A204.1 (cell line): ENCODE measurements around the gene LEKR1.
"Not testable (repeated sequence)": the region's sequence is repeated elsewhere in the genome, so short reads cannot be mapped to it uniquely, and the experiment has no call there.

Experiments
- FAIRE-seq: peaks from 2 replicates; lab custom pipeline; 2012; peaks lifted over from hg19 to GRCh38; lab: Jason Lieb, UNC

The LEKR1 gene

DNA sequence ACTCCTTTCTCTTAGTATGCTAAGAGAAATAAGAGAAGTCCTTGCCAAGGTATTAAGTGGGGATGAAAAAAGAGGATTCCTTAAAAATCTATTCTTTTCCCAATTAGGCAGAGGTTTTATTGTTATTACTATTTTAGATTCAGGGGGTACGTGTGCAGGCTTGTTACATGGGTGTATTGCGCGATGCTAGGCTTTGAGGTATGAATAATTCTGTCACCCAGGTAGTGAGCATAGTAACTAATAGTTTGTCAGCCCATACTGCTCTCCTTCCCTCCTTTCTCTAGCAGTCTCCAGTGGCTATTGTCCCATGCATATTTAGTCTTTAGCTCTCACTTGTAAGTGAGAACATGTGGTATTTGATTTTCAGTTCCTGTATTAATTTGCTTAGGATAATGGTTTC is 83.9 kb downstream of the LEKR1 start:
- FAIRE-seq: no peak

DNA sequence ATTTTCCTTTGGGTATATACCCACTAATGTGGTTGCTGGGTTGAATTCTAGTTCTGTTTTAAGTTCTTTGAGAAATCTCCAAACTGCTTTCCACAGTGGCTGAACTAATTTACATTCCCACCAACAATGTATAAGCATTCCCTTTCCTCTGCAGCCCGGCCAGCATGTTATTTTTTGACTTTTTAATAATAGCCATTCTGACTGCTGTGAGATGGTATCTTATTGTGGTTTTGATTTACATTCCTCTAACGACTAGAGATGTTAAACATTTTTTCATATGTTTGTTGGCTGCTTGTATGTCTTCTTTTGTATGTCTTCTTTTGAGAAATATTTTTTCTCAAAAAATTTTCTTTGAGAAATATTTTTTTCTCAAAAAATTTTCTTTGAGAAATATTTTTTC is 84.7 kb downstream of the LEKR1 start:
- FAIRE-seq: peak; percentile 74

DNA sequence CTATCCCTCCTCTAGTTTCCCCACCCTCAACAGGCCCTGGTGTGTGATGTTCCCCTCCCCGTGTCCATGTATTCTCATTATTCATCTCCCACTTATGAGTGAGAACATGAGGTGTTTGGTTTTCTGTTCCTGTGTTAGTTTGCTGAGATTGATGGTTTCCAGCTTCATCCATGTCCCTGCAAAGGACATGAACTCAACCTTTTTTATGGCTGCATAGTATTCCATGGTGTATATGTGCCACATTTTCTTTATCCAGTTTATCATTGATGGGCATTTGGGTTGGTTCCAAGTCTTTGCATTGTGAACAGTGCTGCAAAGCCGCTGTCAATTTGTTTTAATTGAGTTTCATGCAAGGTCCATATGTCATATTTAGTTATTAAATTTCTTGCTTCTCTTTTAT is 88.1 kb downstream of the LEKR1 start:
- FAIRE-seq: not testable (repeated sequence)

DNA sequence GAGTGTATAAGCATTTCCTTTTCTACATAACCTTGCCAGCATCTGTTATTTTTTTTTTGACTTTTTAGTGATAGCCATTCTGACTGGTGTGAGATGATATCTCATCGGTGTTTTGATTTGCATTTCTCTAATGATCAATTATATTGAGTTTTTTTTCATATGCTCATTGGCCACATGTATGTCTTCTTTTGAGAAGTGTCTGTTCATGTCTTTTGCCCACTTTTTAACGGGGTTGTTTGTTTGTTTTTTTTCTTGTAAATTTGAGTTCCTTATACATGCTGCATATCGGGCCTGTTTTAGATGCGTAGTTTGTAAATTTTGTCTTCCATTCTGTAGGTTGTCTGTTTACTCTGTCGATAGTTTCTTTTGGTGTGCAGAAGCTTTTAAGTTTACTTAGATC is 89.2 kb downstream of the LEKR1 start:
- FAIRE-seq: no peak

DNA sequence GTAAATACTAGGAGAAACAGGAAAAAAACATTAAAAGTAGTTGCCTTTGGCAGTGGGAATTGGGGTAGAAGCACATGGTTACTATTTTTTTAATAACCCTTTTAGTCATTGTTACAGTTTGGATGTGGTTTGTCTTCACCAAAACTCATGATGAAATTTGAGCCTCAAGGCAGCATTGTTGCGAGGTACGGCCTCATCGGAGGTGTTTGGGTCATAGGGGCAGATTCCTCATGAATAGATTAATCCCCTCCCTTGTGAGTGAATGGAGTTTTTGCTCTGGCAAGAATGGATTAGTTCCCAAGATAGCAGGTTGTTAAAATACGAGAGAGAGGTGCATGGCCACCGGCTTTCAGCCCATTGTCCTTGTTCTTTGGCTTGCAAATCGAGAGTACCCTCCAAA is 92.6 kb downstream of the LEKR1 start:
- no peak for FAIRE-seq

DNA sequence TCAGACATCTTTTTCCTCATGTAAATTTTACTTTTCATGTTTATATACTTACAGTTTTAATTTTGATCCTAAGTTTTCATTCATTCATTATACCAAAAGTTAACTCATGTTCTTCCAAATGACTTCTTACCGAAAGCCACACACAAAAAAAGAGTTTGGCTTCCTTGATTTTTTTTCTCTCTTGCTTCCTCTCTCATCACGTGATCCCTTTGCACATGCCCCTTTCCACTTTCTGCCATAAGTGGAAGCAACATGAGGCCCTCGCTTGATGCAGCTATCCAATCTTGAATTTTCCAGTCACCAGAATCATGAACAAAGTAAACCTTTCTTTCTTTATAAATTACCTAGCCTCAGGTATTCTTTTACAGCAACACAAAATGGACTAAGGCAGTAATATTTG is 93.7 kb downstream of the LEKR1 start:
- no peak for FAIRE-seq

DNA sequence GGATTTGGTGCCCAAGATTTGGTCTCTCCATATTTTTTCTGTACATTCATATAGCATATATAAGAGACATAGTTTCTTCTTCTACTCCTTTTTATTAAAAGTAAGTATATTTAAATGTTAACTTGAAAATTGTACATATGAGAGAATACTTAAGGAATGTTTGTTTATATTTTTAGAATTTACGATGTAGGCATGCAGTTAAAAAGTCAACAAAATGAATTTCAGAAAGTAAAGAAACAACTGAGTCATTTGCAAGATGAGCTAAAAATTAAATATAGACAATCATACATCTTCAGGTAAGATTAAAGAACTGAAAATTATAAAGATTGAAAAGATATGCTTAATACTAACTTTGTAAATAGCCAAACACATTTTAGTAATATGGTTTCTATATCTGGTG is 94.2 kb downstream of the LEKR1 start:
- FAIRE-seq: peak; percentile 6

DNA sequence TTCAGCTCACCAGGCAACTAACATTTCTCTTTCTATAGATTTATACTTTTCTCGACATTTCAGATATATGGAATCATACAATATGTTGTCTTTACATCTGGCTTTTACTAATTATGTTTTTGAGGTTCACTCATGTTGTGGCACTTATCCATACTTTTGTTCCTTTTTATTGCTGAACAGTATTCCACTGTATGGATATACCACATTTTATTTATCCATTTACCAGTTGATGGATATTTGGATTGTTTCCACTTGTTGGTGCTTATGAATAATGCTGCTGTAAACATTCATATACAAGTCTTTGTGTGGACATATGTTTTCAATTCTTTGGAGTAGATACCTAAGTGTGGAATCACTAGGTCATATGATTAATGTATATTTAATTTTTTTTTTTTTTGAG is 97.2 kb downstream of the LEKR1 start:
- no peak for FAIRE-seq

DNA sequence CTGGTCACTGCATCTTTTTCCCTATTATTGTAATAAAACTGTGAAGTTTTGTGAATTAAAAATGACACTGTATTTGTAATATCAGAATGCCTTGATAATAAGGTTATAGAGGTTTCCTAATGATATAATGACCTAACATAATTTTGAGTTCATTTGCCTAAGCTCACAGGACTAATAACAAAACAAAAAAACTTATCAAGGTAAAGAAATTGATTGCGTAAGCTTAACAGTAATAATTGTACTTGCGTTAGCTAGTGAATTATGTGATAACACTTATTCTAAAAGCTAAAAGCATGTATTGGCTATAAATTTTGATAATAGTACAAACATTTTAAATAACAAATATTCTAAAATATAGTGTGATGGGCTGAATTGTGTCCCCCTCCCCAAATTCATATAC is 112.6 kb downstream of the LEKR1 start:
- no peak for FAIRE-seq

DNA sequence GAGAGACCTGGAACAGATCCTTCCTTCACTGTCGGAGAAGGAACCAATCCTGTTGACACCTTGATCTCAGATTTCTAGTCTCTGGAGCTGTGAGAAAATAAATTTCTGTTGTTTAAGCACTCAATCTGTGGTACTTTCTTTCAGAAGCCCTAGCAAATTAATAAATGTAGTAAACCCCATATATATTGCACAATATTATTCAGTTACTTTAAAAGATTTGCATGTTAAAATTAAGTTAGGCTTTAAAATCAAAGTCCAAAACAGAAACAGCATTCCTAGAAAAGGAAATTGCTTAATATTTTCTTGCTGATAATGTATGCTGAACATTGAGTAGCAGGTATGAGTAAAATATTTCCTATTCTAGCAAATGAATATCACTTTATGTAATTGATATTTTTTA is 113.2 kb downstream of the LEKR1 start:
- no peak for FAIRE-seq

DNA sequence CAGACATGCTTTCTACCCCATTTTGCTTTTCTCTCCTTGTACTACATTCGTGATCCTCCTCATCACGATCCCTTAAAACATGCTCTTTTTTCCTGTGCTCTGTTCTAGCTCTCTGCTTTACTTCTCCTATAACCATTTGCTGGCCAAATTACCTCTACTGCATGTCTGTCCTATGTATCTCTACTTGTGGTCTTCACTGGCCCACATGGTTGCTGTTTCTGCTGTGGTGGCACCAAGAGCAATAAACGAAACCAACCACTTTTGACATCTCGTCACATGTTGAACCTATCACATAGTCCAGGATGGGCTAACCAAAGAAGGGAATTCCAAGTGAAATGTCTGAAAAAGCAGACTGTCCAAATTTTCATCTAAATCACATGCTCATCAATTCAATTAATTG is 115.2 kb downstream of the LEKR1 start:
- no peak for FAIRE-seq

DNA sequence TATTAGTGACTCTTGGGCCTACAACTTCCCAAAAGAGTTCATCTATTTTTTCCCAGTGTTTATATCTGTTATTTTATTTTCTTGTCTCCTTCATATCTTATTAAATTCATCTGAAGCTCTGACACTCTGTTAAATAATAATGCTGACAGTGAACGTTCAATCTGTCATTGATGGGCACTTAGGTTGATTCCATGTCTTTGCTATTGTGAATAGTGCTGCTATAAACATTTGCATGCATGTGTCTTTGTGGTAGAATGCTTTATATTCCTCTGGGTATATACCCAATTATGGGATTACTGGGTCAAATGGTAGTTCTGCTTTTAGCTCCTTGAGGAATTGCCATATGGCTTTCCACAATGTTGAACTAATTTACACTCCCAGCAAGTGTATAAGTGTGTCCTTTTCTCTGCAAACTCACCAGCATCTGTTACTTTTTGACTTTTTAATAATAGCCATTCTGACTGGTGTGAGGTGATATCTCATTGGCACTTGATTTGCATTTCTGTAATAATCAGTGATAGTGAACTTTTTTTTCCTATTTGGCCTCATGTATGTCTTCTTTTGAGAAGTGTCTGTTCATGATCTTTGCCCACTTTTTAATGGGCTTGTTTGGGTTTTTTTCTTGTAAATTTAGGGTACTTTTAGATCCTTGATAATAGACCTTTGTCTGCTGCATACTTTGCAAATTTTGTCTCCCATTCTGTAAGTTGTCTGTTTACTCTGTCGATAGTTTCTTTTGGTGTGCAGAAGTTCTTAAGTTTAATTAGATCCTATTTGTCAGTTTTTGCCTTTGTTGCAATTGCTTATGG is 122.5 kb downstream of the LEKR1 start:
- no peak for FAIRE-seq

DNA sequence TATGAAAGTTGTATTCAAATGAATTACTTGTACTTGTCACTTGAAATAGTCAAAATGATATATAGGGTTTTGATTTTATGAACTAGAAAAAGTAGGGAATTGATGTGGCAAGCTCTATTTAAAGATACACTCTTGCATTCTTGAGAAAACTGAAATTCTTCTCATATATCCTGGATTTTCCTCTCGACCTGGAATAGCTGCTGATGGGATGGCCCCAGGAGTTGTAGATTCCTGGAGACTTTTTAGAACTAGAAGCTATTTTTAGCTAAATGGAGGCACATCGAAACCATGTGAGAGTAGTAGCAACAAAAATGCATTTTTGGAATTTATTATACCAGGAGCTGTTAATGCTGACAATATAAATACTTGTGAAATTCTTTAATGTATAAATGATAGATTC is 125.9 kb downstream of the LEKR1 start:
- no peak for FAIRE-seq

DNA sequence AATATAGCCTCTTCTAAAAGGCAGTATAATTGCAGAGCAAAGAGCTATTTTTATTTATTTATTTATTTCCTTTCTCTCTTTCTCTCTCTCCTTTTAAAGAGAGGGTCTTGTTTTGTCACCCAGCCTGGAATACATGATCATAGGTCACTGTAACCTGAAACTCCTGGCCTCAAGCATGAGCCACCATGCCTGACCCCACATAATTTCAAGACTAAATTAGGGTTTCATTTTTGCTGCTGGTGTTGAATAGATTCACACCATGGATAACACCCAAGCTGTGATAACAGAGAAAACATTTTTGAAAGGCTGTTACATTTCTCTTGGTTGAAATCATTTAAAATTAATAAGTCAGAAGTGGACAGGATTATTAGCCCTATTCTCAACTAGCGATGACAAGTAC is 131.6 kb downstream of the LEKR1 start:
- no peak for FAIRE-seq

DNA sequence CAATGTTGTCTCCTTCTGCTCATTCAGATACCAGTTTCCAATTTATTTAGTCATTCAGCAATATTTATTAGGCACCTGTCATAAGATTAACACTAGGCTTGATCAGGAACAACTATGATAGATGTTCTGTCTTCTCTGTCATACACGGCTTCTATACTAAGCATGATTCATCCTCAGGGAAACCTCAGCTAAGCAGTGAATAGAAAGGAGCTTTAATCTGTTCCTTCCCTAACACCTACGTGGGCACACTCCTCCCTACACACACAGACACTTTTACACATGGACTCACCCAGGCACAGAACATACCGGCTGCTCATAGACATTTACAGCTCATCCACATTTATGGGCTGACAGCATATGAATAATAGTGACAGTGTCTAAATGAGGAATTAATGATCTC is 136.9 kb downstream of the LEKR1 start:
- no peak for FAIRE-seq

DNA sequence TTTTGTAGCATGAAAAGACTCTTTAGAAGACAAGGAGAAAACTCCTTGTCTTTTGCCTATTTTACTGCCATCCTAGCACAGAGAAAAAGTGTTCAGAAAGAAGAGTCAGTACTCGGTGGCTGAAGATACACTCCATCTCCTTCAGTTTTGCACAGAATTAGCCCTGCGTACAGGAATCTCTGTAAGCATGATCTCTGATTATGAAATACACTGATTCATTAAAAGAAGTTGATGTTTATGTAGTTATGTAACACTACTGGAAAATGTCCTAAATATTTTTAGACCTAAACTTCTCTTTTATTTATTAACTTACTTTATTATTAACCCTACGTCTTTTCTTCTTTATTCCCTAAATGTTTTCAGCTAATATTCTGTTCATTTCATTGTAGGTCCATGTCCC is 138.4 kb downstream of the LEKR1 start:
- no peak for FAIRE-seq

DNA sequence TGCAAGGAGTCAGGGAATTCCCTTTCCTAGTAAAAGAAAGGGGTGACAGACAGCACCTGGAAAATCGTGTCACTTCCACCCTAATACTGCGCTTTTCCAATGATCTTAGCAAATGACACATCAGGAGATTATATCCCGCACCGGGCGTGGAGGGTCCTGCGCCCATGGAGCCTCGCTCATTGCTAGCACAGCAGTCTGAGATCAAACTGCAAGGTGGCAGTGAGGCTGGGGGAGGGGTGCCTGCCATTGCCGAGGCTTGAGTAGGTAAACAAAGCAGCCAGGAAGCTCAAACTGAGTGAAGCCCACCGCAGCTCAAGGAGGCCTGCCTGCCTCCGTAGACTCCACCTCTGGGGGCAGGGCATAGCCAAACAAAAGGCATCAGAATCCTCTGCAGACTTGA is 140.2 kb downstream of the LEKR1 start:
- not testable (repeated sequence) for FAIRE-seq

DNA sequence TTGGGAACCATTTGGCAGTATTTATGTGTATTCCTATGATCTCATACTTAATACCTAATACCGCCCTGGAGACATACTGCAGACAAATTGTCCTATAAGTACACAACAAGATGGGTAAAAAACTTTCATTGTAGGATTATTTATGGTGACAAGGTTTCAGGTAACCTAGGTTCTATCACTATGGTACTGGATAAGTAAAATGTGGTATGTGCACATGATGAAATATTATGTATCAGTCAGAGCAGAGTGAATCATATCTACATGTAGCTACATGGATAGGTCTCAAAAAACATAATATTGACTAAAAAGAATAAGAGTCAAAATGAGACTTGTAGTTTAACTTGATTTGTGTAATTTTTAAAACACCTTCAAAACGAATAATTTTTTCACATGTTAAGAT is 147.8 kb downstream of the LEKR1 start:
- FAIRE-seq: no peak

DNA sequence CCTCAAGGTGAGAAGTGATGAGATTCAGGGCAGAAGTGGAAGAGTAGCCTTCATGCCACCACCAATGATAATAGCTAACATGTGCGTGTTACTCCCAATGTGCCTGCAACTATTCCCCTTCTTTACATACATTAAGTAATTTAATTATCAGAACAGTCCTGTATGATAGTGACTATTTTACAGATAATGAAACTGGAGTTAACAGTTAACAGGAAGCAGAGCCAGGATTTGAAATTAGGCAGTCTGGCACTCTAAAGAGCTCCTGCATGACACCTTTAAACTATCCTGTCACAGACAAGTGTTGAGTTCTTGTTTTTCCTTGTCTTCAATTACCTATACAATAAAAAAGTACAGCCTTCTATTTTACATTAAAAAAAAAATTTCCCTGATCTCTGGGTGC is 148.8 kb downstream of the LEKR1 start:
- FAIRE-seq: no peak

DNA sequence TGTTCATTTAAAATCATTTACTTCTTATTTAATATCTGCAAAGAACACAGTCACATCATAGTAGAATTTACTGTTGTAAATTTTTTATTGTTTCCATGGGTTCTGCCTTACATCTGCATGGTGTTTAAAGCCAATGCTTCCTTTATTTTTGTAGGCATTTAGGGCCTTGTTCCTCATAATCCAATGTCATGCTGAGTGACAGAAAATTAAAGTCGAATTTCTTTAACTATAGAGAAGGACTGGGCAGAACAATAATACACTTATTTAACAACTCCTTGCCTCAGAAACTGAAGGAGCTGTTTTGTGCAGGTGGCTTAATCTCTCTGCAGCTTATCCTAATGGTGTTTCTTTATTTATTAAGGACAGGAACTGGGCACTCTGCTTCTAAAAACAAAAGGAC is 149.6 kb downstream of the LEKR1 start:
- FAIRE-seq: no peak

DNA sequence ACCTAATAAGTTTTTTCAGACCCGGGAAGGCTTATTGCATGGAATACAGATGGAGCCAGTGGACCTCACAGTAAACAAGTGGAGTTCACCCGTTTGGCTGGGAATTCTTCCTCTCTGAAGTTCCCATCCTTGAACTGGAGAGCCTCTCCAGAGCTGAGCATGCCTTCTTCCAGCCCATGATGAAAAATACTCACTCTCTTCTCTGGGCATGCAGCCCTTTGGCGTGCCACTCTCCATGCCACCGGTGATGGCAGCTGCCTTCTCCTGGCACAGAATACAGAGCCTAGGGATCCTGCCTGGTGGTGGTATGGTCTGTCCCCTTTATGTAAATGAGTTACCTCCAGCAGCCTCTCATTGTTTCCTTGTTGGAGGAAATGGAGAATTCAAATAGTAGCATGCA is 150.8 kb downstream of the LEKR1 start:
- no peak for FAIRE-seq

DNA sequence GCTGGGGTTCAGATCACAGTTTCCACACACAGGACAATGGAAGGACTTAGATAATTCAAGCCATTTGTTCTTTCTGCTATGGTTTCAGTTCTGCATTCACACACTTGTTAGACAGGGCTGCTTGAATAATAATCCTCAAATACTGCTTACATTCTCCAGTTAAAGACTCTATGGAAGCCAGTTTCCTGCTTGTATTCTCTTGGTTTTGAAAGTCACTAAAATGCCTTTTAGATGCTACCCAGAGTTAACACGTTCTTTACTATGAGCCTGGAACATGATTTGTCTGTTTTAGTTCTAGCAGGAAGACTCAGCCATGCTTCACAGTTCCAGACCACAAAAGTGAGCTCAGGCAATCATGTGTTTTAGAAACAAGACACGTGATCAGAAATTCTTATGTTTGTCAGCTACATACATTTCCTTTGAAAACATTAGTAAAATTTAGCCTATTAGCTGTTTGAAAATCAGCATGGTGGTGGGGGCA is 152.4 kb downstream of the LEKR1 start:
- no peak for FAIRE-seq

DNA sequence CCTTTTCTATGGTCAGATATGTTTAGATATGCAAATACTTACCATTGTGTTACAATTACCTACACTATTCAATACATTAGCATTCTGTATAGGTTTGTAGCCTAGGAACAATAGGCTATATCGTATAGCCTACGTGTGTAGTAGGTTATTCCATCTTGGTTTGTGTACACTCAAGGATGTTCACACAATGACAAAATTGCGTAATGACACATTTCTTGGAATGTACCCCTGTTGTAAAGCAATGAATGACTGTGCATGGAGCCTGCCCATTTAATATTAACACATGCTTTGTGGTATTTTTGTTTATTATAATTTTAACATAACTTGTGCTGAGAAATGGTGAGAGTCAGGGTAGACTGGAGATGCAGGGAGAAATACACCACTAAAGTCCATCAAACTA is 154.9 kb downstream of the LEKR1 start:
- no peak for FAIRE-seq

DNA sequence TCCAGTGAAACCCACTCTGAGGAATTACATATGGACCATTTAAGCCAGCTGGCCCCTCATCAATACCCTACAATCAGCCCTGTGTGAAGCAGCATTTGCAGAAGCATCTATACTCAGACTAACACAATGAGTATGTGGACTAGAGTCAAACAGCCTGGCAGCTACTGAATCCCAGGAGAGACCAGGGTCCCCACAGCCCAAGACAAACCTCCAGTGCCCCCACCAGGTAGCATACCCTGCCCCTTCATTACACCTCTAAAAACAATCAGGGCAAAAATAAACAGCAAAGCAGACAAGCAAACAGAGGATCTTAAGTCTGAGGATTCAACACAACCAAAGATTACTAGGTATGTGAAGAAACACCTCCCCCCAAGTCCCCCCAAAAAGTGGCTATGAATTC is 157.4 kb downstream of the LEKR1 start:
- FAIRE-seq: no peak

DNA sequence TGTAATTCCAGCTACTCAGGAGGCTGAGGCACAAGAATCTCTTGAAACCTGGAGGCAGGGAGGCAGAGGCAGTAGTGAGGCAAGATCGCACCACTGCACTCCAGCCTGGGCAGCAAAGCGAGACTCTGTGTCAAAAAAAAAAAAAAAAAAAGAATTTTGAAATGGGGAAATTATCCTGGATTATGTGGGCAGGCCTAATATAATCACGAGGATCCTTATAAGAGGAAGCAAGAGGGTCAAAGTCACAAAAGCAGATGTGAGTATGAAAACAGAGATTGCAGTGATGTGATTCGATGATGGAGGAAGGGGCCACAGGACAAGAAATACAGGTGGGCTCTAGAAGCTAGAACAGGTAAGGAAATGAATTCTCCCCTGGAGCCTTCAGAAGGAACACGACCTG is 159.6 kb downstream of the LEKR1 start:
- no peak for FAIRE-seq
